NOMO-1 (cell line): Measurements from ENCODE around the gene NET1.
"Not testable (repeated sequence)": the region's sequence is repeated elsewhere in the genome, so short reads cannot be mapped to it uniquely, and the experiment has no call there.

Source experiments
- DNase-seq, 2 experiments: peaks; one replicate each; lab custom pipeline; 2025; ENCODE audit not compliant: unreplicated experiment in 2 of 2; lab: John Stamatoyannopoulos, UW

The NET1 gene

GRCh38 chr10:5461914-5462840 lies 49.8 kb downstream of the NET1 start:
- DNase-seq = no peak

- no peak for DNase-seq
These were observed 50.5 kb downstream of the NET1 start for GRCh38 chr10:5462841-5463293.

GRCh38 chr10:5464546-5464945 lies 52.2 kb downstream of the NET1 start:
- no peak for DNase-seq

GRCh38 chr10:5465976-5466450 lies 53.7 kb downstream of the NET1 start:
- no peak for DNase-seq

- DNase-seq = no peak
These were observed 54.3 kb downstream of the NET1 start for GRCh38 chr10:5466451-5467206.

- no peak for DNase-seq
These were observed 54.8 kb downstream of the NET1 start for GRCh38 chr10:5467207-5467535.

- no peak for DNase-seq
These were observed 55.4 kb downstream of the NET1 start for GRCh38 chr10:5467634-5468255.

GRCh38 chr10:5468262-5469106 lies 56.1 kb downstream of the NET1 start:
- DNase-seq = no peak

GRCh38 chr10:5469353-5470061 lies 57.1 kb downstream of the NET1 start:
- DNase-seq = no peak

- no peak for DNase-seq
These were observed 57.9 kb downstream of the NET1 start for GRCh38 chr10:5470062-5470751.

- DNase-seq = not testable (repeated sequence)
These were observed 62.3 kb downstream of the NET1 start for GRCh38 chr10:5474642-5475041.

- not testable (repeated sequence) for DNase-seq
These were observed 62.7 kb downstream of the NET1 start for GRCh38 chr10:5475088-5475487.

- DNase-seq = not testable (repeated sequence)
These were observed 63.8 kb downstream of the NET1 start for GRCh38 chr10:5475974-5476807.

GRCh38 chr10:5476918-5477525 lies 64.7 kb downstream of the NET1 start:
- no peak for DNase-seq

GRCh38 chr10:5477948-5478693 lies 65.8 kb downstream of the NET1 start:
- DNase-seq = no peak

GRCh38 chr10:5478694-5479305 lies 66.4 kb downstream of the NET1 start:
- no peak for DNase-seq
